CMK (cell line): ENCODE data around the gene OCRL.

Experiments
- DNase-seq: peaks from one replicate; pipeline ENCODE4 v3.0.0-alpha.2; 2010; ENCODE audit warnings: low read depth

The OCRL gene

GRCh38 chrX:129540068-129540653, at the start of gene OCRL:
Gene OCRL, plus strand, starts transcription at chrX:129540259. Its CDS starts 181 bp downstream, at chrX:129540440.
- DNase-seq: peak; percentile 17

DNA sequence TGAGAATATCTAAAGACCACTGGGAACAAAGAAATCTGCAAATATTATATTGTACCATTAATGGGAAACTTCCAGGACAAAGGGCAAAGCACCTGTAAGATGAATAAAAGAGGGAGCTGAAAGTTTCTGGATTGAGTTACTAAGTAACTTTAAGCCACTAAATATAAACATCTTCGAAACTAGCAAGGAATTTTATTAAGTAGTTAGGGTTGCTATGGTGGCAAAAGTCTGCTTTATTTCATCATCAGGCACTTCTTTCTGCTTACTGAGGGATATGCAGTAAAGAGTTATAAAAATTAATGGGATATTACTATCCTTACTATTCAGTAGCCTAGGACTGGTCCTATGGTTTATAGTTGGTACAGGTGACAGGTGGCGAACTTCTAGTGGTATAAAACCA, 49.7 kb upstream of the OCRL start:
- no peak for DNase-seq

DNA sequence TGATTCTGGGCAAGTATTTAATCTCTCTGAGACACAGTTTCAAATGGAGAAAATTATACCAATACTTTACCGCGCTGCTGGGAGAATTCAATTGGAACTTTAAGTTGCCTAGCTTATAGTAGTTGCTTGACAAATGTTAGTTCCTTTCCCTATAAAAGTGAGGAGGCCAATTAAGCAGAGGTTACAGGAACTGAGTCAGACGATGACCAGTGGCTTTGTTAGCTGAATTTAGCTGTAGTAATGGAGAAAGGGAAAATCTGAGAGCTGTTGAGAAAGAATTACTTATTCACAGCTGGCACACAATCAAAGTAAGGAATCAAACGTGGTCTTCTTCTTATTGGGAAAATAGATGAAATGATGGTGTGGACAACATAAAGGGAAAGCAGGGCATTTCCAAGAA, 46.4 kb upstream of the OCRL start:
- DNase-seq: no peak

DNA sequence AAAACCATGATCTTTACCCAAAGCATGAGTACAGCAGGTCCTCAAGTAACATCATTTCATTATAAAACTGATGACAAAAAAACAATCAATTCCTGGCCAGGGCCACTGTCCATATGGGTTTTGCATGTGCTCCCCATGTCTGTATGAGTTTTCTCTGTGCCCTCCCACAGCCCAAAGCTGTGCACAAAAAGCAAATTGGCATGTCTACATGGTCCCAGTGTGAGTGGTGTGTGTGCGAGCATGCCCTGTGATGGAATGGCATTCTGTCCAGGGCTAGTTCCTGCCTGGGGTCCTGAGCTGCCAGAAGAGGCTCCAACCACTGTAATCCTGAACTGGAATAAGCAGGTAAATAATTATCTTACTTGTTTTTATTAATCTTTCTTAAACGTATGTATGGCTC, 45.2 kb upstream of the OCRL start:
- DNase-seq: no peak

- no peak for DNase-seq
Observed at GRCh38 chrX:129495900-129496299, 44.2 kb upstream of the OCRL start.

DNA sequence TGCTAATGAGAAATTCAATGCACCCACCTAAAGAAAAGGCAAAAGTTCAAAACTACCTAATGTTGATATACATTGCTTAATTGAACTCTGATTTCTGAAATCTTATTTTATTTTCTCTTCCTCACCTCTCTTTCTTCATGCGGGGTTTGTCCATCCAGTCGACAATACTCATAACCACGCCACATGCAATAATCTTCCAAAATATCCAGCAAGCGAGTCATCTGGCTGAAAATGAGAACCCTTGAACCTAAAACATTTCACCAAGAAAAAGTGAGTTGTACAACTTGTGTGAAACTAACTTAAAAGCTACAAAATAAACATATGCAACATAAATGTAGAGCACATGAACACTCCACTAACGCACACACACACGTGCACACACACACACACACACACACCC, 43.4 kb upstream of the OCRL start:
- no peak for DNase-seq

- DNase-seq: no peak
Observed at GRCh38 chrX:129497146-129497843, 42.8 kb upstream of the OCRL start.

- no peak for DNase-seq
Observed at GRCh38 chrX:129510331-129510730, 29.7 kb upstream of the OCRL start.

DNA sequence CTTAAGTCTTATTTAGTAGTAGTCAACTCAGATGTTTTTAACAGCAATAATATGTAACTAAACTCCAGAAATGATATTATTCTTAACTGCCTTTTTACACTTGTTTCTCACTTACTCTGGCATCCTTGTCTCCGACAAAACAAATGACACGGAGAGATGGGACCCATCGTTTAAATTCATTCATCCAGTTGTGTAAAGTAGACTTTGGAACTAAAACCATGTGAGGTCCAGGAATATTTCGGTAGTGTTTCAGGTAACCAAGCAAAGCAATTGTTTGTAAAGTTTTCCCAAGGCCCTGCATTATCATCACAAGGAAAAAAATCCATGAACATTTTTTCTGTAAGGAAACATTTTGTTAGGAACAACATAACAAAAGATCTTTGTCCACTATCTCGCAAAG, 28.4 kb upstream of the OCRL start:
- no peak for DNase-seq

DNA sequence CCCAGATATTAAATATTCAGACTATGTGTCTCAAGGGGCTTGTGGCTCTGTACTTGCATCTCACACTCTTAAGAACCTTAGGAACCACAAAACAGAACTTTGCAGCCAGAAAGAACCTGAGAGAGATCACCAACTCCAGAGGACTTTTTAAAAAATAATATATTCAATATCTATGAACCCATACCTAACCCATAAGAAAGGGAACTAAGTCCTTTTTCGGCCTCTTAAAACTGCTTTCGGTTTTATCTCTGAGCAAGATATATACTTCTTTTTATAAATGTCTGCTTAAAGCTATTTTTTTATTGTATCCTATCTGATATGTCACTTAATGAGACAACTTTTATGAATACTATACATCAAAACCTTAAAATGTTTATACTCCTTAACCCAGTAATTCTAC, 27.6 kb upstream of the OCRL start:
- no peak for DNase-seq

DNA sequence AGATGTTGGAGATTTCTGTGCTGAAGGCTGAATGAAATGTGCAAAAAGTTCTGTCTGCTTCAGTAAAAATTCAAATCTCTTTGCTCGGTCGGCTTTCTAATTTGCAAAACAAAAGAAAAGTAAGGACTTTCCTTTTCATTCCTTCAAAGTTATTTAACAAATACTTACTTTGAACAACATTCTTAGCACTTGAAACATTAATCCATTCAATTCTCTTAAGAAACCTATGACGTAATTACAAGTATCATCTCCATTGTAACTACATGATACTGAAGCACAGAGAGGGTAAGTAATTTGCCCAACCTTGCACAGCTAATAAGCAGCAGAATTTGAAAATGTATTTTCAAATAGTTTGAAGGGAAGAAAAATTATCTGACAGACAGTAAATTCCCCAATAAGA, 23.7 kb upstream of the OCRL start:
- DNase-seq: no peak

GRCh38 chrX:129520151-129520550, 19.9 kb upstream of the OCRL start:
- no peak for DNase-seq

GRCh38 chrX:129522184-129523078, 17.6 kb upstream of the OCRL start:
- no peak for DNase-seq

- no peak for DNase-seq
Observed at GRCh38 chrX:129523079-129523911, 16.8 kb upstream of the OCRL start, which contains the start of gene SMARCA1. Gene SMARCA1, minus strand, starts transcription at chrX:129523490. Its CDS starts 120 bp downstream, at chrX:129523370.

GRCh38 chrX:129524250-129524850, 15.7 kb upstream of the OCRL start:
- no peak for DNase-seq

DNA sequence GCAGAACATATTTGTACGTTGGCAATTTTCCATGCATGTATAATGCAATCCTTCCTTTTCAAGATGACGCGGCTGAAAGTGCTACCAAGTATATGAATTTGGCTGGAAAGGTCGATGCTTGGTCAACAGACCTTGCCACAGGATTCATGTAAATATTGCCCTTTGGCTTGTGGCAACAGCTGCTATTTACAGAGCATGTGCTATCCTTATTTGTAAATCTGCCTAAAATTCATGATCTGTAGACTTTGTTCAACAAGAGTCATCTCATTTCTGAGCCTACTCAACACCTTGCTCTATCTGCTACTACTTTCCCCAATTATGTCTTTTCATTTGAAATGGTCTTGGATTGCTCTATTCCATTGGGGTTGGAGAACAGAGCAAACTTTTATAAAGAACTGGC, 14.9 kb upstream of the OCRL start:
- DNase-seq: no peak

- DNase-seq: no peak
Observed at GRCh38 chrX:129525896-129526295, 14.2 kb upstream of the OCRL start.

- no peak for DNase-seq
Observed at GRCh38 chrX:129529685-129530281, 10.3 kb upstream of the OCRL start.

GRCh38 chrX:129530410-129530809, 9.6 kb upstream of the OCRL start:
- no peak for DNase-seq

DNA sequence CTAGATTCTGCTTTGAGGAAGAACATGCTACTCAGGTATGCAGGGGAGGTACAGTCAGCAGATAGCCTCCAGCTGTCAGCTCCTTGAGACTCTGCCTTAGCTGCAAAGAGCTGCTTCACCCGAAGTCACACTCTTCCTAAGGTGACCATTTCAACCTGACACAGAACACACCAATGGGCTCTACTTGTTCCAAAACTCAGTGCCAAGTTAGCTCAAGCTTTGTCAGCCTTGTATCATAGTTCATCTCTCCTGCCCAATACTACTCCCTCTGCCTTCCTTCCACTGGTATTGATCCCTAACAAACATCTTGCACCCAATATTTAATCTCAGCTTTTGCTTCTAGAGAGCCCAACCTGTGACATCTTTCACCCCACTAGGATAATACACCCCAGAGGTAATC, 8.9 kb upstream of the OCRL start:
- no peak for DNase-seq
